Iris pigment epithelial cell (primary cell): ENCODE data around the gene METTL27.
"Not testable (repeated sequence)": the region's sequence is repeated elsewhere in the genome, so short reads cannot be mapped to it uniquely, and the experiment has no call there.

Source experiments
- DNase-seq: peaks from one replicate; pipeline ENCODE4 v3.0.0-alpha.2; 2011; ENCODE audit warnings: low read depth

The METTL27 gene

GRCh38 chr7:73869011-73869798 is 26.9 kb upstream of the METTL27 start:
- DNase-seq: peak; percentile 66

DNA sequence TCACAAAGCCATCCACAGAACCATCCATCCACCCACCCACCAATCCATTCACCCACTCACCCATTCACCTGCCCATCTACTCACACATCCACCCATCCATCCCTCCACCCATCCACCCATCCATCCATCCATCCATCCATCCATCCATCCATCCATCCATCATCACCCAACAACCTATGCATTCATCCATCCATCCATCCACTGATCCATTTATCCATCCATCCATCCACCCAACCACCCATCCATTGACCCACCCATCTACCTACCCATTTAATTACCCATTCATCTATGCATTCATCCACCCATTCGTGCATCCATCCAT is 24.1 kb upstream of the METTL27 start:
- DNase-seq: no peak

GRCh38 chr7:73865738-73866445 is 23.6 kb upstream of the METTL27 start:
- DNase-seq: peak; percentile 59

DNA sequence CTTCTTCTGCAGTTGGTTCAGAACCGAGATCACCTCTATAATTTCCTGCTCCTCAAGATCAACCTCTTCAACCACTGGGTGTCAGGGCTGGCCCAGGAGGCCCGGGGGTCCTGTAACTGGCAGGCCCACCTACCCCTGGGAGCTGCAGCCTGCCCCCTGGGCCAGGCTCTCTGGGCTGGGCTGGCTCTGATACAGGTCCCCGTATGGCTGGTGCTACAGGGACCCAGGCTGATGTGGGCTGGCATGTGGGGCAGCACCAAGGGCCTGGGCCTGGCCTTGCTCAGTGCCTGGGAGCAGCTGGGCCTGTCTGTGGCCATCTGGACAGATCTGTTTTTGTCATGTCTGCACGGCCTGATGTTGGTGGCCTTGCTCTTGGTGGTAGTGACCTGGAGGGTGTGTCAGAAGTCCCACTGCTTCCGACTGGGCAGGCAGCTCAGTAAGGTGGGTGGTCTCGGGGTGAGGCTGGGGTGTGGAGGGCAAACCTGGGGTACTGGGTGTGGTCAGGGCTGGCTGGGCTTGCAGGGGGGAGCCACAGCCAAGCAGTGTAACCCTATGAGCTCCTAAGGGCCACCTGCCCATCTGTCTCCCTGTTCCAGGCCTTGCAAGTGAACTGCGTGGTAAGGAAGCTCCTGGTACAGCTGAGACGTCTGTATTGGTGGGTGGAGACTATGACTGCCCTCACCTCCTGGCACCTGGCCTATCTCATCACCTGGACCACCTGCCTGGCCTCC is 22.8 kb upstream of the METTL27 start:
- DNase-seq: no peak

GRCh38 chr7:73861305-73861704 is 19.0 kb upstream of the METTL27 start:
- DNase-seq: no peak

- no peak for DNase-seq
Observed at GRCh38 chr7:73860859-73861258, 18.5 kb upstream of the METTL27 start, which contains the start of gene TMEM270. Gene TMEM270, plus strand, starts transcription at chr7:73861159. Its CDS starts 36 bp downstream, at chr7:73861195.

- DNase-seq: peak; percentile 23
Observed at GRCh38 chr7:73858807-73859206, 16.5 kb upstream of the METTL27 start.

GRCh38 chr7:73856941-73857340 is 14.6 kb upstream of the METTL27 start:
- no peak for DNase-seq

- no peak for DNase-seq
Observed at GRCh38 chr7:73852500-73852899, 10.2 kb upstream of the METTL27 start.

GRCh38 chr7:73851410-73852338 is 9.4 kb upstream of the METTL27 start:
- DNase-seq: peak; percentile 97

DNA sequence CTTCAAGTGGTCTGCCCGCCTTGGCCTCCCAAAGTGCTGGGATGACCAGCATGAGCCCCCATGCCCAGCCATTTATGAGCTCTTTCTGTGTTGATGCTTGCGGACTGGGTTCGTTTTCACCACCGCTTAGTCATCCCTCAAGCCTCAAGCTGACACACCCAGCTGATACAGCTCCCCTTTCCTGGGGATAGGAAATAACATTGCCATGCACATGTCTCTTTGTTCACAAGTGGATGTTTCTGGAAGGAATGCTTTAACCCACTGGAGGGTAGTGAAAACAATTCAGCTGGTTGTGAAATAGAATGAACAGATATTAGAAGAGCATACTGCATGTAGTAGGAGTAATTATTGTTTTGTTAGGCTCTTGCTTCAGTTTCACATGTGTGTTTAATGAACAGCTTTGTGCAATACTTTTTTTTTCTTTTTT is 8.5 kb upstream of the METTL27 start:
- peak; percentile 99 for DNase-seq

GRCh38 chr7:73847941-73848723 is 5.8 kb upstream of the METTL27 start:
- DNase-seq: no peak

- not testable (repeated sequence) for DNase-seq
Observed at GRCh38 chr7:73845701-73846195, 3.4 kb upstream of the METTL27 start.

DNA sequence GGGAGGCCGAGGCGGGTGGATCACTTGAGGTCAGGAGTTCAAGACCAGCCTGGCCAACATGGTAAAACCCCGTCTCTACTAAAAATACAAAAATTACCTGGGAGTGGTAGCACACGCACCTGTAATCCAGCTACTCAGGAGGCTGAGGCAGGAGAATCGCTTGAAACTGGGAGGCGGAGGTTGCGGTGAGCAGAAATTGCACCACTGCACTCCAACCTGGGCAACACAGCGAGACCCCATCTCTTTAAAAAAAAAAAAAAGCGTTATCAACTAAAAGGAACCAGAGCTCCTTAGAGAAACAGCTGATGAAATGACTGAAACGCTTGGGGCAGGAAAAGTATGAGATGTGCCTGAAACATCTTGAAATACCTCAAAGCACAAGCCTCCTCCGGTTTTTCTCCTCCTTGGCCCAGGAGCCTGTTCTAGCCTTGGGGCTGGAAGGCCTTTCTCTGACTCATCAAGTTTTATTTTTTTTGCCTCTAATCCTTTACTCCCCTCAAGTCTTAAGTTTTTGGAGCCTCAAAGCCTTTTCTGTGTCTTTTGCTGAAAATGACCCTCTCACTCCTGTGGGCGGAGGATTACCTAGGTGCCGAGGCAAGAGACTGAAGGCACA is 2.6 kb upstream of the METTL27 start:
- DNase-seq: peak; percentile 71

DNA sequence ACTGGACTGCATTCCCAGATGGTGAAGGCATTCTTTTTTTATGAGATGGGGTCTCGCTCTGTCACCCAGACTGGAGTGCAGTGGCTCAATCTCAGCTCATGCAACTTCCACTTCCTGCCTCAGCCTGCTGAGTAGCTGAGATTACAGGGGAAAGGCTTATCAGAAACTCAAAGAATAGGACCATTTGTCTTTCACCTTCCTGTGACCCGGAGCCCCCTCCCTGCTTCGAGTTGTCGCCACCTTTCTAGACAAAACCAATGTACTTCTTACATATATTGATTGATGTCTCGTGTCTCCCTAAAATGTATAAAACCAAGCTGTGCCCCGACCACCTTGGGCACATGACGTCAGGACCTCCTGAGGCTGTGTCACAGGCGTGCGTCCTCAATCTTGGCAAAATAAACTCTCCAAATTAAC is 1.8 kb upstream of the METTL27 start:
- no peak for DNase-seq

DNA sequence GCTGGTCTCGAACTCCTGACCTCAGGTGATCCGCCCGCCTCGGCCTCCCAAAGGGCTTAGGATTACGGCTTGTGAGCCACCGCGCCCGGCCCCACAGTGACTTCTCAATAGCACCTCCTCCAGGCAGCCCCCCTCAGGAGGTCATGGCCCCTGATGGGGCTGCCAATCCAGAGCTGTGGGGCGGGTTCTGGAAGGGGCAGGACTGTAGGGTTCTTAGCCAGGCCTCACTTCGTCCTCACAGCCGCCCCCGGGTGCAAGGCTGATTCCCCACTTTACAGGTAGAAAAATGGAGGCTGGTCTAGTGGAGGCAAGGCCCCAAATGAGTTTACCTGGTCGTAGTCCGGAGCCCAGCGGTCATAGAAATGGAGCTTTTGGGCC is 638 bp downstream of the METTL27 start:
- DNase-seq: no peak

- DNase-seq: no peak
Observed at GRCh38 chr7:73840715-73841379, 1.5 kb downstream of the METTL27 start.

DNA sequence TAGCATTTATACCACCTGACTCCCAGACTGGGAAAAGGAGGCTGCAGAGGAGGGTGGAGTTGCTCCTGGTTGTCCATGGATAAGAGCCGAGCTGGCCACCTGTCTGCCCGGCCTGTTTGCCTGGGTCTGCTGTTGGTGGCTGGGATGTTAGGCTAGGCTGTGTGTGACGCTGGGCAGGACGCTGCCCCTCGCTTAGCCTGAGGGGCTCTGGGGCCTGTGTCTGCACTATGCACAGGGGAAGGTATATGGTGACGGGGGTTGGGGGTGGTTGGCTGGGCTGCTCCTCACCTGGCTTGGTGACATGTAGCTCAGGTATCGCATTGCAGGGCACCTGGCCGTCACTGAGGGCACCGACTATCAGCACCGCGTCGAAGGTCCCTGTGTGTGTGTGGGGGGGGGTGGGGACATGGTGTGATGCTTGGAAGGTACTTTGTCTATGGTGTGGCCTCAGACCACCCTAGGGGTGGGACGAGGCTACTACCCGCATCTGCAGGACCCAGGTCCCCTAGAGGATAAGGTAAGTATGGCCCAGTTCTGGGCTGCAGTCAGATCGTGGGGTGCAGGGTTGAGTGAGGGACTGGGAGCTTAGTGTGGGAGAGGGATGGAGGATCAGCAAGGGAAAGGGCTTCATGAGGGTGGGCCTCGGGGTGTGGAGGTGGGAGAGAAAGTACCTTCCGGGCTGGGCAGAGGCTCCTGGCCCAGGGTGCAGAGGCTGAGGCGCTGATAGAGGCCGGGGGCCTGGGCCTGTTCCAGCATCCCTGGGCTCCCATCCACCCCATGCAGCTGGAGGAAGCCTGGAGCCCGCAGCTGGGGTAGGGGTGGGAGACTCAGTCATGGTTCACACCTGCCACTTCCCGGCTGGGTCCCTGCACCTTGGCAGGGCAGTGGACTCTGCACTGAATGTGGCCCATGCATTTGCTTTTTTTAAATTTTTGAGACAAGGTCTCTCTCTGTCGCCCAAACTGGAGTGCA is 2.3 kb downstream of the METTL27 start:
- no peak for DNase-seq

DNA sequence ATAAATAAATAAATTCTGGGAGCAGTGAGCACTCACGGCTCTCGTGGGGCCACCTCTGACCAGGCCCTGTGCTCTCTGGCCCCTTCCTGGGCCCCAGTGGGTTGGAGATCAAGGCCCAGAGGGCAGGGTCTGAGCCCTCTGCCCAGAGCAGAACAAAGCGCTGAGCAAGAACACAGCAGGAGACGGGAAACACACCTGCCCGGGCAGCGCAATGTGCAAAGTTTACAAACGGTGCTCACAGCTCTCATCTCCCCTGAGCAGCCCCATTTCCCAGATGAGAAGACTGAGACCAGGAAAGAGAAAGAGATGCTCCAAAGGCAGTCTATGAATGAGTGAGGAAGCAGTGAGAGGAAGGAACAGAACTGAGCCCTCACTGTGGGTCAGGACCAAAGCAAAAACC is 3.0 kb downstream of the METTL27 start:
- DNase-seq: no peak
